Measurements from ENCODE around the gene KLF1. TPM values are rescaled to one million over a fixed set of nuclear protein-coding genes. Genes with fewer than 3 reads are reported as not detected.

KLF1 gene
- total and polyA plus RNA-seq, 2 of the 13 experiments (the other 11 are each of a cell fraction or from before 2014, with no cell fraction given): not detected

- TF ChIP-seq KLF12 (CRISPR knock-in tag; IDR thresholded peaks at IDR 0.05; ENCODE audit: borderline replicate concordance) (no peak), ZNF576 (CRISPR knock-in tag; IDR thresholded peaks at IDR 0.05) (no peak), THYN1 (CRISPR knock-in tag; IDR thresholded peaks at IDR 0.05; ENCODE audit: borderline replicate concordance, low read depth) (no peak), PITX1 (CRISPR knock-in tag; IDR thresholded peaks at IDR 0.05) (no peak), ATF3 (CRISPR knock-in tag; IDR thresholded peaks at IDR 0.05) (no peak), SMAD3 (CRISPR knock-in tag; IDR thresholded peaks at IDR 0.05) (no peak), ZNF790 (CRISPR knock-in tag; IDR thresholded peaks at IDR 0.05; ENCODE audit: borderline replicate concordance) (no peak), NFE2 (CRISPR knock-in tag; IDR thresholded peaks at IDR 0.05) (no peak), ZBTB8A (CRISPR knock-in tag; IDR thresholded peaks at IDR 0.05; ENCODE audit: borderline replicate concordance, low read depth) (no peak), ZNF564 (CRISPR knock-in tag; IDR thresholded peaks at IDR 0.05) (0 out of 2 replicates have a peak, but pooled peaks have one; percentile 19), TAF1 (CRISPR knock-in tag; IDR thresholded peaks at IDR 0.05) (no peak), JARID2 (CRISPR knock-in tag; IDR thresholded peaks at IDR 0.05; ENCODE audit: insufficient replicate concordance) (no peak), ZBTB49 (CRISPR knock-in tag; IDR thresholded peaks at IDR 0.05; ENCODE audit: borderline replicate concordance) (no peak), POLR2G (IDR thresholded peaks at IDR 0.05; ENCODE audit: low read depth, low read length) (peak; percentile 45; the same call in 1 of the 2 replicates), HOXA7 (CRISPR knock-in tag; IDR thresholded peaks at IDR 0.05) (no peak), NKX3-1 (CRISPR knock-in tag; IDR thresholded peaks at IDR 0.05) (no peak), ZBTB21 (CRISPR knock-in tag; IDR thresholded peaks at IDR 0.05) (no peak), ZNF136 (CRISPR knock-in tag; IDR thresholded peaks at IDR 0.05; ENCODE audit: low read depth) (no peak), BRCA1 (CRISPR knock-in tag; IDR thresholded peaks at IDR 0.05) (no peak)
- TF ChIP-seq, protein P1, sequence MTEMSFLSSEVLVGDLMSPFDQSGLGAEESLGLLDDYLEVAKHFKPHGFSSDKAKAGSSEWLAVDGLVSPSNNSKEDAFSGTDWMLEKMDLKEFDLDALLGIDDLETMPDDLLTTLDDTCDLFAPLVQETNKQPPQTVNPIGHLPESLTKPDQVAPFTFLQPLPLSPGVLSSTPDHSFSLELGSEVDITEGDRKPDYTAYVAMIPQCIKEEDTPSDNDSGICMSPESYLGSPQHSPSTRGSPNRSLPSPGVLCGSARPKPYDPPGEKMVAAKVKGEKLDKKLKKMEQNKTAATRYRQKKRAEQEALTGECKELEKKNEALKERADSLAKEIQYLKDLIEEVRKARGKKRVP (CRISPR knock-in tag; IDR thresholded peaks at IDR 0.05): no peak
- TF ChIP-seq, protein P2, sequence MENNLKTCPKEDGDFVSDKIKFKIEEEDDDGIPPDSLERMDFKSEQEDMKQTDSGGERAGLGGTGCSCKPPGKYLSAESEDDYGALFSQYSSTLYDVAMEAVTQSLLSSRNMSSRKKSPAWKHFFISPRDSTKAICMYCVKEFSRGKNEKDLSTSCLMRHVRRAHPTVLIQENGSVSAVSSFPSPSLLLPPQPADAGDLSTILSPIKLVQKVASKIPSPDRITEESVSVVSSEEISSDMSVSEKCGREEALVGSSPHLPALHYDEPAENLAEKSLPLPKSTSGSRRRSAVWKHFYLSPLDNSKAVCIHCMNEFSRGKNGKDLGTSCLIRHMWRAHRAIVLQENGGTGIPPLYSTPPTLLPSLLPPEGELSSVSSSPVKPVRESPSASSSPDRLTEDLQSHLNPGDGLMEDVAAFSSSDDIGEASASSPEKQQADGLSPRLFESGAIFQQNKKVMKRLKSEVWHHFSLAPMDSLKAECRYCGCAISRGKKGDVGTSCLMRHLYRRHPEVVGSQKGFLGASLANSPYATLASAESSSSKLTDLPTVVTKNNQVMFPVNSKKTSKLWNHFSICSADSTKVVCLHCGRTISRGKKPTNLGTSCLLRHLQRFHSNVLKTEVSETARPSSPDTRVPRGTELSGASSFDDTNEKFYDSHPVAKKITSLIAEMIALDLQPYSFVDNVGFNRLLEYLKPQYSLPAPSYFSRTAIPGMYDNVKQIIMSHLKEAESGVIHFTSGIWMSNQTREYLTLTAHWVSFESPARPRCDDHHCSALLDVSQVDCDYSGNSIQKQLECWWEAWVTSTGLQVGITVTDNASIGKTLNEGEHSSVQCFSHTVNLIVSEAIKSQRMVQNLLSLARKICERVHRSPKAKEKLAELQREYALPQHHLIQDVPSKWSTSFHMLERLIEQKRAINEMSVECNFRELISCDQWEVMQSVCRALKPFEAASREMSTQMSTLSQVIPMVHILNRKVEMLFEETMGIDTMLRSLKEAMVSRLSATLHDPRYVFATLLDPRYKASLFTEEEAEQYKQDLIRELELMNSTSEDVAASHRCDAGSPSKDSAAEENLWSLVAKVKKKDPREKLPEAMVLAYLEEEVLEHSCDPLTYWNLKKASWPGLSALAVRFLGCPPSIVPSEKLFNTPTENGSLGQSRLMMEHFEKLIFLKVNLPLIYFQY (CRISPR knock-in tag; IDR thresholded peaks at IDR 0.05; ENCODE audit: borderline replicate concordance): no peak
These were observed 1.9 kb downstream of the KLF1 start (continued) for GRCh38 chr19:12884926-12885748.
